Endothelial cell of umbilical vein (primary cell): ENCODE measurements around the gene KCNH1. TPM values are rescaled to one million over a fixed set of nuclear protein-coding genes. Genes with fewer than 3 reads are reported as not detected.

Experiments
- BruUV-seq: library from RNA; stranded (reverse); fragments of 400-500 nt; replicated peaks from 2 replicates; lab custom pipeline; 2021; lab: Mats Ljungman, UMichigan
- CTCF ChIA-PET: fragments of 300-600, 350-600 bp; sonication (Branson Sonifier 250); formaldehyde crosslinking; loops from one replicate; lab custom pipeline; 2021; ENCODE audit warnings: antibody characterized with exemption, inconsistent platforms; lab: Charles Lee
- POLR2A ChIA-PET: fragments of 300-600, 350-600 bp; sonication (Branson Sonifier 250); formaldehyde crosslinking; loops from one replicate; lab custom pipeline; 2021; ENCODE audit warnings: antibody characterized with exemption, inconsistent platforms; lab: Charles Lee
- DNase-seq: peaks from one replicate; pipeline ENCODE4 v3.0.0-alpha.2; 2011; ENCODE audit warnings: low read depth, low spot score
- FAIRE-seq: peaks from 2 replicates; lab custom pipeline; 2011; peaks lifted over from hg19 to GRCh38; lab: Jason Lieb, UNC
- H2AFZ ChIP-seq: 2 replicates; pipeline ENCODE4 v1.6.0; 2012; ENCODE audit warnings: low read depth, low read length, control low read depth, inconsistent platforms
- H3K27ac ChIP-seq: 2 replicates; pipeline ENCODE4 v1.5.1; 2011; ENCODE audit warnings: low read depth, mild to moderate bottlenecking, control low read depth, low read length, moderate library complexity; ENCODE audit not compliant: insufficient read depth
- H3K27me3 ChIP-seq, 2 experiments: 2 replicates each; pipeline versions ENCODE4 v1.6.0 to v1.6.1; 2011; ENCODE audit warnings: low read length in 2 of 2, mixed read lengths in 1 of 2; ENCODE audit not compliant: control insufficient read depth in 2 of 2, insufficient read depth in 2 of 2
- H3K36me3 ChIP-seq, 2 experiments: 2 replicates in 1 of 2; 3 replicates in 1 of 2; pipeline ENCODE4 v1.5.1; 2011; ENCODE audit warnings: low read length in 2 of 2, mild to moderate bottlenecking in 1 of 2, moderate library complexity in 1 of 2; ENCODE audit not compliant: control insufficient read depth in 2 of 2, insufficient read depth in 2 of 2; ENCODE audit errors: extremely low read depth in 1 of 2
- H3K4me1 ChIP-seq: 3 replicates; pipeline ENCODE4 v1.5.1; 2011; ENCODE audit warnings: mild to moderate bottlenecking, low read length; ENCODE audit not compliant: control insufficient read depth, insufficient read depth; ENCODE audit errors: extremely low read depth
- H3K4me2 ChIP-seq: 2 replicates; pipeline ENCODE4 v1.6.1; 2011; ENCODE audit warnings: low read length, control low read depth, mixed read lengths; ENCODE audit not compliant: insufficient read depth
- H3K4me3 ChIP-seq, 3 experiments: fragments of 200-600 bp in 1 of 3; sonication (generic), shearing (Covaris generic) in 1 of 3; replicated peaks in 1 of 3; 2 replicates each; pipeline ENCODE4 v1.5.1; 2011 to 2016; ENCODE audit warnings: control low read depth in 3 of 3, low read length in 3 of 3, mild to moderate bottlenecking in 2 of 3, inconsistent platforms in 1 of 3, low read depth in 1 of 3, moderate library complexity in 1 of 3; ENCODE audit not compliant: insufficient read depth in 1 of 3
- H3K79me2 ChIP-seq: 2 replicates; pipeline ENCODE4 v1.6.0; 2012; ENCODE audit warnings: low read length, inconsistent platforms; ENCODE audit not compliant: control insufficient read depth, insufficient read depth
- H3K9ac ChIP-seq: replicated peaks from 2 replicates; pipeline ENCODE3; 2011; ENCODE audit warnings: low read length, control low read depth; ENCODE audit not compliant: insufficient read depth; ENCODE audit errors: extremely low read depth
- H3K9me1 ChIP-seq: replicated peaks from 3 replicates; pipeline ENCODE4 v1.6.0; 2011; ENCODE audit warnings: mild to moderate bottlenecking, low read length; ENCODE audit not compliant: control insufficient read depth, insufficient read depth; ENCODE audit errors: extremely low read depth
- H3K9me3 ChIP-seq: replicated peaks from 2 replicates; pipeline ENCODE4 v1.5.1; 2012; ENCODE audit warnings: low read length, inconsistent platforms; ENCODE audit not compliant: control insufficient read depth, insufficient read depth
- H4K20me1 ChIP-seq: replicated peaks from 2 replicates; pipeline ENCODE3; 2011; ENCODE audit warnings: mild to moderate bottlenecking, low read length; ENCODE audit not compliant: control insufficient read depth, insufficient read depth; ENCODE audit errors: extremely low read depth
- EZH2 ChIP-seq: IDR thresholded peaks from 2 replicates; pipeline ENCODE4 v1.6.1; 2012; ENCODE audit warnings: borderline replicate concordance, low read depth, mild to moderate bottlenecking, moderate library complexity, low read length, inconsistent platforms; ENCODE audit not compliant: severe bottlenecking
- FOS ChIP-seq: IDR thresholded peaks from 2 replicates; pipeline ENCODE4 v1.6.1; 2011; ENCODE audit warnings: mild to moderate bottlenecking, low read length, moderate library complexity, borderline replicate concordance; ENCODE audit not compliant: insufficient read depth
- GATA2 ChIP-seq: IDR thresholded peaks from 2 replicates; pipeline ENCODE4 v1.7.0; 2011; ENCODE audit warnings: low read depth, mild to moderate bottlenecking, moderate library complexity, mixed read lengths, low read length; ENCODE audit not compliant: insufficient read length, insufficient read depth
- JUN ChIP-seq: IDR thresholded peaks from 2 replicates; pipeline ENCODE4 v1.6.1; 2011; ENCODE audit warnings: borderline replicate concordance, low read depth; ENCODE audit not compliant: insufficient read length, insufficient read depth
- MYC ChIP-seq: IDR thresholded peaks from one replicate; pipeline ENCODE4 v1.6.1; 2011; ENCODE audit warnings: mild to moderate bottlenecking, low read depth, low read length
- POLR2A ChIP-seq: IDR thresholded peaks from 2 replicates; pipeline ENCODE4 v1.6.1; 2012; ENCODE audit warnings: low read depth, mild to moderate bottlenecking, control low read depth, low read length
- POLR2AphosphoS5 ChIP-seq: IDR thresholded peaks from 2 replicates; pipeline ENCODE4 v1.6.1; 2012; ENCODE audit warnings: low read depth, mild to moderate bottlenecking, control low read depth, low read length, moderate library complexity; ENCODE audit not compliant: insufficient read depth
- dilution Hi-C: fragments of 300-500 bp; cut with MboI; formaldehyde crosslinking; loops from one replicate; pipeline ENCODE4 v1.15.0; 2019; ENCODE audit warnings: low sequenced_read_pairs; ENCODE audit not compliant: extremely low pct_ligation_motif_present
- intact Hi-C: fragments of 100-400 bp; cut with micrococcal nuclease; formaldehyde crosslinking; loops from one replicate; pipeline ENCODE4 v1.10.0; 2022
- polyA plus RNA-seq, 4 experiments: library from polyadenylated mRNA; depleted of rRNA in 3 of 4; stranded (reverse) in 3 of 4; unstranded in 1 of 4; fragments of >200 nt; gene quantifications; 2 replicates each; pipeline versions ENCODE4 v1.2.1 to v1.2.3, GENCODE V29; 2011 to 2012; ENCODE audit warnings: missing spikeins in 1 of 4
- total RNA-seq: library from RNA; stranded (reverse); gene quantifications from 2 replicates; pipeline ENCODE4 v1.2.3, GENCODE V29; 2021
- TF ChIP-seq, protein P1 (sequence below), 2 donors: IDR thresholded peaks; 1 replicate in 1 of 2; 2 replicates in 1 of 2; pipeline ENCODE4 v1.5.1; 2011; ENCODE audit warnings: low read length in 2 of 2, mild to moderate bottlenecking in 2 of 2, moderate library complexity in 2 of 2, control low read depth in 1 of 2, inconsistent platforms in 1 of 2, low read depth in 1 of 2; ENCODE audit not compliant: insufficient read depth in 1 of 2; ENCODE audit errors: extremely low read depth in 1 of 2
- TF ChIP-seq, protein P2 (sequence below): IDR thresholded peaks from 2 replicates; pipeline ENCODE4 v1.6.1; 2011; ENCODE audit not compliant: insufficient read depth, insufficient read length

KCNH1 gene
- total and polyA plus RNA-seq, 2 donors (not counting 3 experiments of a cell fraction or from before 2014, with no cell fraction given) = not detected

DNA sequence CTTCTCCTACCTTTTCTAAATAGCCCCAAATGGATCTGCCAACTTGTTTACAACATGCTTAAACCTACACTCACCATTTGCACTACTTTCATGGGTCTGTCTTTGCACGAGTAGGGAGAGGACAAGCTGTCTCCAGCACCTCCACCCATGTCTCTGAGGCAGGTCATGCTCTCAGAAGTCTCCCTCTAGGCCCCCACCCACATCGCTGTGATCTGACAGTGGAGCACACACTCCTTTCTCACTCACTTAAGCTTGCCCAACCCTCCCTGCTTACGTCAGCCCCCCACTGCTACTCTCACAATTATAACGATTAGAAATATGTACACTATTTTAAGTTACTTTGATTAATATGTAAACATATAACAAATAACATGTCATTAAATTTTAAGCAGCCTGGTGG lies 141.1 kb downstream of the KCNH1 start:
- ChIA-PET CTCF (no interaction called here), POLR2A (no interaction called here)
- Histone ChIP-seq H3K4me2 (no peak overlapping the region), H3K4me1 (no peaks in the 10 kb centered on the region), H3K9ac (no peak overlapping the region), H3K9me3 (no peaks in the 10 kb centered on the region), H3K4me3 (no peak overlapping the region), H3K79me2 (no peaks in the 10 kb centered on the region), H2AFZ (no peak overlapping the region), H3K27me3 (no peaks in the 10 kb centered on the region), H3K36me3 (no peaks in the 10 kb centered on the region), H3K27ac (no peak overlapping the region), H3K9me1 (no peaks in the 10 kb centered on the region), H4K20me1 (no peaks in the 10 kb centered on the region)
- DNase-seq (no peak), FAIRE-seq (no peak)
- TF ChIP-seq MYC (no peak), GATA2 (no peak), FOS (no peak), POLR2AphosphoS5 (no peak), EZH2 (no peak), POLR2A (no peak), JUN (no peak)
- TF ChIP-seq, protein P1, sequence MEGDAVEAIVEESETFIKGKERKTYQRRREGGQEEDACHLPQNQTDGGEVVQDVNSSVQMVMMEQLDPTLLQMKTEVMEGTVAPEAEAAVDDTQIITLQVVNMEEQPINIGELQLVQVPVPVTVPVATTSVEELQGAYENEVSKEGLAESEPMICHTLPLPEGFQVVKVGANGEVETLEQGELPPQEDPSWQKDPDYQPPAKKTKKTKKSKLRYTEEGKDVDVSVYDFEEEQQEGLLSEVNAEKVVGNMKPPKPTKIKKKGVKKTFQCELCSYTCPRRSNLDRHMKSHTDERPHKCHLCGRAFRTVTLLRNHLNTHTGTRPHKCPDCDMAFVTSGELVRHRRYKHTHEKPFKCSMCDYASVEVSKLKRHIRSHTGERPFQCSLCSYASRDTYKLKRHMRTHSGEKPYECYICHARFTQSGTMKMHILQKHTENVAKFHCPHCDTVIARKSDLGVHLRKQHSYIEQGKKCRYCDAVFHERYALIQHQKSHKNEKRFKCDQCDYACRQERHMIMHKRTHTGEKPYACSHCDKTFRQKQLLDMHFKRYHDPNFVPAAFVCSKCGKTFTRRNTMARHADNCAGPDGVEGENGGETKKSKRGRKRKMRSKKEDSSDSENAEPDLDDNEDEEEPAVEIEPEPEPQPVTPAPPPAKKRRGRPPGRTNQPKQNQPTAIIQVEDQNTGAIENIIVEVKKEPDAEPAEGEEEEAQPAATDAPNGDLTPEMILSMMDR (IDR thresholded peaks at IDR 0.05; ENCODE audit: extremely low read depth in 1 of 2, insufficient read depth in 1 of 2, low read depth in 1 of 2, low read length in 2 of 2) = no peak
- TF ChIP-seq, protein P2, sequence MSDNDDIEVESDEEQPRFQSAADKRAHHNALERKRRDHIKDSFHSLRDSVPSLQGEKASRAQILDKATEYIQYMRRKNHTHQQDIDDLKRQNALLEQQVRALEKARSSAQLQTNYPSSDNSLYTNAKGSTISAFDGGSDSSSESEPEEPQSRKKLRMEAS = no peak
- BruUV-seq = no TSS peak
- intact Hi-C loops = no loop called here
- dilution Hi-C loops = no loop called here
